Measurements from ENCODE around the gene MT1B. TPM values are rescaled to one million over a fixed set of nuclear protein-coding genes. Genes with fewer than 3 reads are reported as not detected.

MT1B gene
- total RNA-seq, 1 experiment from 2014 or later, result not detected

DNA sequence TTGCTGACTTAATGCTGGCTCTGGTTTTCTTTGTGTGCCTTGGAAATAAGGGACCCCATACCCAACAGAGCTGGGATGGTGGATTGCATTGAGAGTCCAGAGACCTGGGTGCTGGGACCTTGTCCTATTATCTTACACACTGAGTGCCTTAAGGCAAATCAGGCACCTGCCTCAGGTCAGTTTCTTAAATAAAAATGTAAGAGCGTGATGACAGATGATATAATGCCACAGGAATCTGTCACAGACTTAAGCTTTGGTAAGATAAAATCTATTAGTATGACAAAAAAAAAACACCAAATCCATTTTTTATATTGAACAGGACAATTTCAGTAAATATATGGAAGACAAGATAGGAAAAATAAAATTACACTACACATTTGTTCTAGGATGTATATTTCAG lies 11.6 kb upstream of the MT1B start:
- Histone ChIP-seq H2AFZ (ENCODE audit: low read length) (no peak overlapping the region), H3K56ac (ENCODE audit: insufficient read length, low read depth, low read length) (no peak overlapping the region), H3K23me2 (ENCODE audit: insufficient read length, low read depth, low read length, poor library complexity, severe bottlenecking) (peaks cover 6% of the 10 kb centered on the region), H3K23ac (ENCODE audit: insufficient read length, low read depth, low read length) (no peak overlapping the region), H3K18ac (ENCODE audit: insufficient read length, low read depth, low read length) (no peak overlapping the region), H3K9me3 (ENCODE audit: control insufficient read depth, low read depth, low read length) (no peaks in the 10 kb centered on the region), H2BK15ac (ENCODE audit: low read depth, low read length) (no peak overlapping the region), H3K27me3 (ENCODE audit: insufficient read depth, low read length) (peaks cover 88% of the 10 kb centered on the region), H3K27ac (ENCODE audit: insufficient read length, low read depth, low read length) (no peak overlapping the region), H4K5ac (ENCODE audit: insufficient read length, low read depth, low read length) (no peak overlapping the region), H4K20me1 (ENCODE audit: control insufficient read depth, insufficient read depth, insufficient read length) (no peaks in the 10 kb centered on the region), H4K8ac (replicated peaks; ENCODE audit: insufficient read length, low read depth, low read length) (no peak overlapping the region), H2BK5ac (ENCODE audit: insufficient read length, low read length) (no peak overlapping the region), H3T11ph (ENCODE audit: low read length) (no peak overlapping the region), H3K4me2 (ENCODE audit: insufficient read depth, insufficient read length, low read length) (no peak overlapping the region), H3K4me1 (ENCODE audit: insufficient read depth, low read length) (no peaks in the 10 kb centered on the region), H4K91ac (ENCODE audit: insufficient read length, low read depth, low read length) (no peak overlapping the region), H2BK120ac (ENCODE audit: low read depth, low read length, poor library complexity, severe bottlenecking) (no peak overlapping the region), H3K9ac (ENCODE audit: extremely low read depth, insufficient read length, low read length) (no peak overlapping the region), H2BK20ac (ENCODE audit: low read depth, low read length, poor library complexity, severe bottlenecking) (no peak overlapping the region), H3K14ac (ENCODE audit: insufficient read depth, low read length) (no peak overlapping the region), H2AK5ac (ENCODE audit: insufficient read length, low read length) (no peak overlapping the region), H3K4ac (ENCODE audit: low read depth, low read length) (no peak overlapping the region), H2BK12ac (ENCODE audit: insufficient read length, low read depth, low read length) (no peak overlapping the region), H3K79me1 (ENCODE audit: insufficient read depth, low read depth, low read length, poor library complexity, severe bottlenecking) (no peaks in the 10 kb centered on the region), H3K79me2 (ENCODE audit: insufficient read depth, low read length) (no peaks in the 10 kb centered on the region)
- no peaks in the 10 kb centered on the region; a peak in 1 of 7 replicates for H3K36me3 Mint-ChIP-seq (ENCODE audit: insufficient read depth in 1 of 3, low read depth in 3 of 3)
- TF ChIP-seq, protein P1, sequence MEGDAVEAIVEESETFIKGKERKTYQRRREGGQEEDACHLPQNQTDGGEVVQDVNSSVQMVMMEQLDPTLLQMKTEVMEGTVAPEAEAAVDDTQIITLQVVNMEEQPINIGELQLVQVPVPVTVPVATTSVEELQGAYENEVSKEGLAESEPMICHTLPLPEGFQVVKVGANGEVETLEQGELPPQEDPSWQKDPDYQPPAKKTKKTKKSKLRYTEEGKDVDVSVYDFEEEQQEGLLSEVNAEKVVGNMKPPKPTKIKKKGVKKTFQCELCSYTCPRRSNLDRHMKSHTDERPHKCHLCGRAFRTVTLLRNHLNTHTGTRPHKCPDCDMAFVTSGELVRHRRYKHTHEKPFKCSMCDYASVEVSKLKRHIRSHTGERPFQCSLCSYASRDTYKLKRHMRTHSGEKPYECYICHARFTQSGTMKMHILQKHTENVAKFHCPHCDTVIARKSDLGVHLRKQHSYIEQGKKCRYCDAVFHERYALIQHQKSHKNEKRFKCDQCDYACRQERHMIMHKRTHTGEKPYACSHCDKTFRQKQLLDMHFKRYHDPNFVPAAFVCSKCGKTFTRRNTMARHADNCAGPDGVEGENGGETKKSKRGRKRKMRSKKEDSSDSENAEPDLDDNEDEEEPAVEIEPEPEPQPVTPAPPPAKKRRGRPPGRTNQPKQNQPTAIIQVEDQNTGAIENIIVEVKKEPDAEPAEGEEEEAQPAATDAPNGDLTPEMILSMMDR (conservative IDR thresholded peaks at IDR 0.05), result no peak
- peaks cover 99% of the 10 kb centered on the region for H3K27me3 Mint-ChIP-seq (ENCODE audit: low read depth)
- peaks cover 0 to under 1% of the 10 kb centered on the region in 2 experiments; a peak in 1 of 5 replicates for H3K9me3 Mint-ChIP-seq
- no CpG with 5 or more reads among the region's 1 CpG for WGBS (ENCODE audit: extremely low coverage, insufficient read length, low lambda C conversion rate)
- no peak overlapping the region for H3K27ac Mint-ChIP-seq
- H3K4me1 Mint-ChIP-seq, result peaks cover 21 to 39% of the 10 kb centered on the region in 2 experiments
- no peak overlapping the region for H3K4me3 Mint-ChIP-seq
- no peak for DNase-seq

All from H9 (cell line).